GM23338 (cell line): ENCODE measurements around the gene PALM.

ENCODE experiments used
- CTCF ChIP-seq, 2 experiments: fragments of 200-600 bp in 1 of 2; sonication (generic) in 1 of 2; conservative IDR thresholded peaks; 2 replicates each; pipeline versions ENCODE4 v1.5.1 to v1.6.1; 2016 to 2017; ENCODE audit warnings: antibody characterized with exemption in 2 of 2, low read depth in 2 of 2, mild to moderate bottlenecking in 2 of 2, moderate library complexity in 1 of 2
- EZH2 ChIP-seq: fragments of 200-600 bp; sonication (generic); IDR thresholded peaks from one replicate; pipeline ENCODE4 v1.8.0; 2017; ENCODE audit warnings: antibody characterized with exemption, mild to moderate bottlenecking, low read depth; ENCODE audit not compliant: unreplicated experiment
- EZH2phosphoT487 ChIP-seq: fragments of 200-600 bp; sonication (generic); IDR thresholded peaks from one replicate; pipeline ENCODE4 v1.8.1; 2018; ENCODE audit warnings: antibody characterized with exemption; ENCODE audit not compliant: unreplicated experiment
- JUNB ChIP-seq: IDR thresholded peaks from one replicate; pipeline ENCODE4 v1.6.1; 2016; ENCODE audit warnings: antibody characterized with exemption; ENCODE audit not compliant: unreplicated experiment
- POLR2AphosphoS5 ChIP-seq: IDR thresholded peaks from 2 replicates; pipeline ENCODE4 v1.6.1; 2016; ENCODE audit warnings: antibody characterized with exemption, low read depth
- REST ChIP-seq: IDR thresholded peaks from one replicate; pipeline ENCODE4 v1.6.1; 2018; ENCODE audit warnings: antibody characterized with exemption; ENCODE audit not compliant: unreplicated experiment
- ZNF462 ChIP-seq: fragments of 250-450 bp; sonication (Bioruptor Pico); IDR thresholded peaks from 2 replicates; pipeline ENCODE4 v1.5.0; 2020; ENCODE audit warnings: mild to moderate bottlenecking, moderate library complexity

- TF ChIP-seq CTCF (conservative IDR thresholded peaks at IDR 0.05; ENCODE audit: low read depth in 2 of 2) (no peak), POLR2AphosphoS5 (no peak), JUNB (no peak), REST (no peak), EZH2phosphoT487 (no peak), EZH2 (no peak), ZNF462 (no peak)
Measured at GRCh38 chr19:750640-751423, 42.1 kb downstream of the PALM start, which contains the start of gene MISP.
